HG02571 (cell line): ENCODE results near the gene ZNF365.

Experiments used
- ATAC-seq: cut with Tn5 transposase; IDR thresholded peaks from one replicate; pipeline ENCODE4 v1.9.1; 2021; ENCODE audit warnings: mild to moderate bottlenecking, moderate library complexity; ENCODE audit not compliant: unreplicated experiment

ZNF365 gene

DNA sequence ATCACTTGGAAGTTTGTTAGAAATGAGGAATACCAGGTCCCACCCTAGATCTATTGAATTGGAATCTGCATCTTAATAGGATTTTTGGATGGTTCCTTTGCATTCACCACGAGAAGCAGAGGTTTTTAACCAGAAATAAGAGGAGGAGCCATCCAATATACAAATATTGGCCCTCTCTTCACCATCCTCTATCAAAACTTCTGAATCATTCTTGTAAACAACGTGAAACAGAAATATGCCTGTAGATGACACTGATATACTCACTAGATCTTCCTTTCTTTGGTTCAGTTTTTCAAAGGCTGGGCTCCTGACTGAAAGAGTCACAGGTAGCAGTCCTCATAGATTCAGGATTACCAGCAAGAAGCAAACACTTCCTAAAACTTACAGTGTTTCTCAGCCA lies 39.5 kb downstream of the ZNF365 start:
- ATAC-seq: no peak

DNA sequence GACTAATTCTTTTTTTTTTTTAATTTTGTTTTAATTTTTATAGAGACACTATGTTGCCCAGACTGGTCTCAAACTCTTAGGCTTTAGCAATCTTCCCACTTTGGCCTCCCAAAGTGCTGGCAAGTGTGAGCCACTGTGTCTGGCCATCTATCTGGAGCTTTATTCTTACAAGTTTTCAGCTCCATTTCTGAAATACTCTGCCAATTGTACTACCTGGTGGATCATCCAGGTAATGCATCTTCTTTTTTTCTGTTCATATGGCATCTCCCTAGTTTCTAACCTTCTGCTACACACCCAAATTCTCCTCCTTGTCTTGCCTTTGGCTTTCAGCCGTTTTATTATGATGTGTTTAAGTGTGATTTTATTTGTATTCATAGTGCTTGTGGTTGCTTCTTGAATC lies 40.2 kb downstream of the ZNF365 start:
- ATAC-seq: no peak

DNA sequence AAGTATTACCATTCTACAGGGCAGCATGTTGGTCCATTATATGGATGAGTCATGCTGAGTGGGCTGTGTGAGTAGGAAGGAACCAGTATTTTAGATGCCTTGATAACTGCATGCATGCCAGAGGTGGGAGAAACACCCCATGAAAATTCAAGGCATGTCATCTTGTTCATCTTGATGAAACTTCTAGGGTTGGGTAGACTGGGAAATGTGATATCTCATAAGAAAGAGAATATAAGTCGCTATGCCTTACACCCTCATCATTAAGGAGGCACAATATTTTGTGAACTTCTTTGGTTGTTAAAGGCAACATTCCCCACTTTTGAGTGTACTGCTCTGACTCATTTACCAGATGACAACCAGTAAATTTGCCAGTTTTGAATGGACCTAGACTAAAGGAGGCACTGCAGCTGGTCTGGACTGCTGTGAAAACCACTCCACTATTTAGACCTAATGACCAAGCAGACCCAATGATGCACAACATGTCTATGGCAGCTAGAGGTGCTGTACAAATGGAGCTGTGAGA lies 48.0 kb downstream of the ZNF365 start:
- no peak for ATAC-seq

- no peak for ATAC-seq
Observed at GRCh38 chr10:62424026-62424425, 49.9 kb downstream of the ZNF365 start.

DNA sequence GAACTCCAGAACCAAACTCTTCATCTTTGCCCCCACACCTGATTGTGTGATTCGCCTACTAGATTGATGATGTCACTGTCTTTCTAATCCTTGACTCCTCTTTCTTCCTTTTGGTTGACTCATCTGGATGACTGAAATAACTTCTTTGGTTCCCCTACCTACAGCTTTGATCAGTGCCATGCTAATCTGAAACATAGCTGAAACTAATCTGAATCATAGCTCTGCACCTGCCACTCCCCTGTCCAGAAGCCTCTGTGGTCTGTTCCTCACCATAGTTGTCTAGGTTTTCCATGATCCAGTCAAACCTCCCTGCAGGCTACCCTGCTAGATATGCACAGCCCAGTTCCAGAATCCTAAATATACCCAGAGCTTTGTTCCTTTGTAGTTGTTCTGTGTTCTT lies 51.9 kb downstream of the ZNF365 start:
- ATAC-seq: no peak

GRCh38 chr10:62426600-62426999 lies 52.4 kb downstream of the ZNF365 start:
- no peak for ATAC-seq

DNA sequence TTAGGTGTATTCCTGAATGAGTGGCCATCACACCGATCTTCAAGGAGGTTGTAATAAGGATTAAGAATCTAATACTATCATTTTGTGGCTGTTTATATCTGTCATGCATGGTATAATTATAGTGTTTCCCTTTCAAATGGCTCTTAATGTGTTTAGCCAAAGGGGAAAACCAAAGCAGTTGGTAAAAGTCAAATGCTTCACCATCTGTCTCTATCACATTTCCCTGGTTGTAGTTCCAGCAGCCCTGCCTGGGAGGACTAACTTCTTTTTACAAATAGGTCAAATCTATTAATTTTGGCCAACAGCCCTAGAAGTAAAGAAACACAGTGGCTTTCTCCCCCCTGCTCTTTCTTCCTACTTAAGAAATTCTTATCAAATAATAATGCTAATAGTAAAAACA lies 56.7 kb downstream of the ZNF365 start:
- no peak for ATAC-seq

- peak; percentile 74 for ATAC-seq
Observed at GRCh38 chr10:62433181-62433692, 59.1 kb downstream of the ZNF365 start.

DNA sequence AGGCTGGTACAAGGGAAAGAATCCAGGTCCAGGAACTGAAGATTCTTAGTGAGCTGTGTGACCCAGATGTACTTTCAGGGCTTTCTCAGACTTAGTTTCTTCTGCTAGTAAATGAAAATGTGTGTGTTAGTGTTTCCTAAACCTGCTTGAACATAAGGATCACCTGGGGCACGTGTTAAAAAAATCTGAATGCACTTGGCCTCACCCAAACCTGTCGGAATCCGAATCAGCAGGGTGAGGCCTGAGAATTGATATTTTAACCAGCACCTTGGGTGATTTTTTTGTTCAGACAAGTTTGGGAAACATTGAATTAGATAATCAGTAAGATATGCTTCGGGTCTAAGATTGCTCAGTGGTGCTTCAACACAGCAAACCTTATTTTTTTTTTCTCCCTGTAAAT lies 59.7 kb downstream of the ZNF365 start:
- no peak for ATAC-seq

DNA sequence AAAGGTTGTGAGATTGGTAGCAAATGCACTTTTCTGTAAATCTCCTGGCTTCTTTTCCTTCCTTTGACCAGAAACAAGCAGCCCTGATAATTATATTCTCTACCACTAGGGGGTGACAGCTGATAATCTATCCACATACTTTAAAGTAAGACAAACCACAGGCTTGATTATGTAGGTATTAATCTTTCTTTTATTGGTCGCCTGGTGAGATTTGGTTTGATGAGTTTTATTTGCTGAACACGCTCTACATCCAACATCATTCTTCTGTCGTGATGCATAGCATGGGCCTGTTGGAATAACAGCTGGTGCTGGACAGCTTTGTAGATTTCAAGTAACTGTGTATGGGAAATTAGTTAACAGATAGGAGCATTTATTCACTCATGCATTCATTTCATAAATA lies 63.5 kb downstream of the ZNF365 start:
- ATAC-seq: no peak

DNA sequence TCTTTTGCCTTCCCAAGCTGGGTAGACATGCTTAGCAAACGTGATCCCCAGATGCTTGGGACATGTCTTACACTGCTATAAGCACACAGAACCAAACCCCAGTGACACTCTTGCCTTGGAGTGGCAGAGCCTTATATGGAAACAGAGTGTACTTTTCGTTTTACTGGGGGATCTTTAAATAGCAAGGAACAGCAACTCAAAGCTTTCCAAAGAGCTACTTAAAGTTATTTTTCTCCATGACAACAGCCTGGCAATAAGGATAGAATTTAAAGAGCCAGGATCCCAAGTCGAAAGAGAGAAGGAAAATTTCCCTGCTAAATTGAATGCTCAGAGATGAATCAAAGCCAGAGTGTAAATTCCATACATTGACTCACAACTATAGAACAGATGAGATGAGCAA lies 67.8 kb downstream of the ZNF365 start:
- ATAC-seq: no peak

- no peak for ATAC-seq
Observed at GRCh38 chr10:62442894-62443669, 68.9 kb downstream of the ZNF365 start.

- no peak for ATAC-seq
Observed at GRCh38 chr10:62443866-62444265, 69.7 kb downstream of the ZNF365 start.

DNA sequence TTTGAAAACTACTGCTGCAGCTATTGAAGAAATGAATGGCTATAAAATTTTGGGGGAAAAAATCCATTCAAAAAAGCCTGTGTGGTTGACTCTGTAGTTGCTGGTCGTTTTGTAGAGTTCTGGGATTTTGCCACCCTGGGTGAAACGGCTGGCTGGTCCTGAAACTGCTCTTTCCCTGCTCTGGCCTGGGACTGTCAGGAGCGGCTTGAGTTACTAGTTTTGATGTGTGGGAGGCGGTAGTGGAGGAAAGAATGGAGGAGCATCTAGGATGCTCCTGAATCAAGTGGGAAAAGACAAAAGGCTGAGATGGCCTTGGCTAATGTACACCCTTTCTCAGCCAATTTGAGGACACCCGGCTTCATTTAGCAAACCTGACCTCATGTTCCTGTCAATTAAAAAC lies 72.5 kb downstream of the ZNF365 start:
- ATAC-seq: no peak

DNA sequence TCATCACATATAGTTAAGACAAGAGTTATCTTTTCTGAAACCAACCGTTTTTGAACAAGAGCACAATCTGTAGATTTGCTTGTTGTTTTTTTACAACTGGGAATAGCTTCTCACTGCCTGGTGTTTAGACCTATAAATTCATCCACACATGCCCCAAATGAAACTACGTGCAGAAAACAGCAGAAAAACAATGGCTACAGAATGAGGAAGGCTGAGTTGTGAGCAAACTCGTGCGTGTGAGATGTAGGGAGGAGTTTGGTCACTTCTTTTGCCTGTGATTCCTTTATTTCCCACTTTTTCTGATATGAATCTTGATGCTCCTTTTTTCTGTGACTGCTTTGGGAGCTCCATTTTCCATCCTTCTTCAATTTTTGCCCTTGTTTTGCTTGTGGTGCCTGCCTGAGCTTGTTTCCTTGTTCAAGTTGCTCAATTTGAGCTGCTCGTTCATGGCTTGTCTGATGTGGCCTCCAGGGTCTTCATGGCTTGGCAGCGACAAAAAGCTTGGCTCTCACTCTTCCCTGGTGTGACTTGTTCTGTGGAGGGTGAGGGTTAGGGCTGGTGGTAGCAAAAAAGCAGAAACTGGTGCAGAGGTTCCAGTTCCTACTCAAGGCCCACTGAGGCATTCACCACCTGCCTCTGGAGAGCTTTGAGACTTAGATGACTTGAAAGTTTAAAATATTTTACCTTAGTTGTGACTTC lies 76.9 kb downstream of the ZNF365 start:
- ATAC-seq: no peak

DNA sequence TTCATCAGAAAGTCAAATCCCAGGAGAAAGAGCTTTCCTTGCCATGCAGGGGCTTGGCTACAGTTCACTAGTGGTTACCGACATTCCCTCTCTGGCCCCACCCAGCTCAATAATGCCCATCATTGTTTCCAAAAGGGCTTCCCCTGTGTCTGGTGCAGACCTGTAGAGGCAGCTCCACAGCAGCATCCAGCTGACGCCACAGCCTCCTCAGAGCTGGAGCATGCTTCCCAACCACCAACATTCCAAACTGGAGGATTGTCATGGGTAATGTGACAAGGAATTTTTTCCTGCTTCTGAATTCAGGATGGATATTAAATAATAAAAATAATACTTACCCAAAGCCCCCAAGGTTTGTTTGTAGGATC lies 77.4 kb downstream of the ZNF365 start:
- no peak for ATAC-seq
